HG03196 (cell line): Measurements from ENCODE around the gene CKLF.
"Not testable (repeated sequence)": the region's sequence is repeated elsewhere in the genome, so short reads cannot be mapped to it uniquely, and the experiment has no call there.

Experiments used
- ATAC-seq: cut with Tn5 transposase; IDR thresholded peaks from one replicate; pipeline ENCODE4 v1.9.1; 2021; ENCODE audit not compliant: unreplicated experiment

The CKLF gene

GRCh38 chr16:66552286-66553177, at the start of gene CKLF:
Gene CKLF, plus strand, starts transcription at chr16:66552576. Its CDS starts 140 bp downstream, at chr16:66552716.
- no peak for ATAC-seq

DNA sequence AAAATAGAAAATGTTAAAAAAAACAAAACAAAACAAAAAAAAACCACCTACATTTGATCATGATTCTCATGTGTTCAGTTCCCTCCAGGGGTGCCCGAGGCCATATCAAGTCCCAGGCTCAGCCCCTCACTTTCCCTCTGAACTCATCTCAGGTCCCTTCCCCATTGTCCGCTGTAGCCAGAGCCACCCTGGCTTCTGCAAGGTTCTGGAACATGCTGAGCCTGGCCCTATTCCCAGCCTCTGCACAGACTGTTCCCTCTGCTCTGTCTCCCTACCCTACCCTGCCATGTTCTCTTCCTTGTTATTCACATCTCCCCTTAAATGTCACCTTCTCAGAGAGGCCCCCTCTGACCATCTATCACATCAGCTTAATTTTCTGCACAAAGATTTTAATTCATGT, 49.3 kb upstream of the CKLF start:
- ATAC-seq, result no peak

GRCh38 chr16:66503612-66504011, 48.8 kb upstream of the CKLF start:
- ATAC-seq, result no peak

- ATAC-seq, result no peak
These were observed 44.6 kb upstream of the CKLF start for GRCh38 chr16:66507731-66508239.

DNA sequence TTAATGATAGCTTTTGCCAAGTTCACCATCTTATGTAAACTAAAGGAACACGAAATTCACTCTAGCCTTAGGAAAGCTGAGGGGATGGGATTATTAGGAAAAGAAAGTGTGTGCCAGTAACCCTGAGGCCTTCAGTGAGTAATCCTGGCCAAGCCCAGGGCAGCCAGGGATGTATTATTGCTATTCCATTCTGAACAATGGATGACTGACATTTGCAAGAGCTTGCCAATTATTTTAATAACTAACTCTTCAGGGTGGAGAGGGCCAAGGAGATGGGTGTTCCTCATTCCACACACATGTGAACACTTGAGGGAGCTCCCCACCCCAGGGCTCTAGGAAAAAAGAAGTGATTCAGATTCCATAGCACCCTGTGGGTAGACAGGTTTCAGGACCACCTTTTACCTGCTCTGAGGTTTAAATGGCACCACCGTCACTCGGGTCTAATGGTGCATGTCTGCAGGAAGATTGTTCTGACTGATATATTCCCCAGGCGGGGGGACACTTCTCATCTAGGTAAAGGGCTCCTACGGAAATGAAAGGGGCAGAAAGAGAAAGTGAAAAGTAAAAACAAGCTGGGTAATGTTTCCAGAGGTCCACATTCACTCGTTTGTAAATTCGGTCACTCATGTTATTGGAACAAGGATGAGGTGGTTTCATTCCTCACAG, 44.0 kb upstream of the CKLF start:
- no peak for ATAC-seq

GRCh38 chr16:66508914-66509496, 43.4 kb upstream of the CKLF start:
- no peak for ATAC-seq

DNA sequence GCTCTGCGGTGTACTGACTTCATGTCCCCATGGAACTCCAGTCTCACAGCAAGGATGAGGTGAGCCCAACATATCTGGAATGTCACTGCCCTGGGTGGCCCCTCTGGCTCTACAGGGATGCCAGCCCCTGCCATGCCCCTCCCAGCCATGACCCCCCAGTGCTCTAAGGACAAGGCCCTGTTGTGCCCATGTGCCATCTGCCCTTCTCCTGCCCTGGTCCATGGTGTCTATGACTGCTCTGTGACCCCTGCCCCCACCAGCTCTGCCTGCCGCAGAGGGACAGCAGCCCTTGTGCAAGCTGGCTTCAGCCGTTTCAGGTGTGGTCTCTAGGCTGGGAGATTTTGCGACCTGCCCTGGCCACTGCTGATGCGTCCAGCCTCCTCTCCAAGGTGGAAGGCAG, 42.8 kb upstream of the CKLF start:
- no peak for ATAC-seq

DNA sequence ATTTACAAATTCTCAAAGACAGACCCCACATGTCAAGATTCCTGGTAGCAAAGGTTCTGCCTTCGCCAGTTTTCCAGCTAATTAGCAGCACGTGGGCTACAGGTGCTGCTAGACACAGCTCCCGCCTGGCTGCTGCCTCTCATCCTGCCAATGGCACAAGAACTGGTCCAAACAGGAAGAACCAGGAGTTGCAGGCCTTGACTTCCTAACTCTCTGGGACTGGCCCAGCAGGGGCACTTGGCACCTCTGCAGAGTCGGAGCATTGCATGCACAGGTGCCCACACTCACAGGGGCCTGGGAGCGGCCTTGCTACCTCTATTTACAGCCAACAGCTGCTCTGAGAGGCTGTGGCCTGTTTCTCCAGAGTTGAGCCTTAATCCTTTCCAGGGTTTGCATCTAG, 42.1 kb upstream of the CKLF start:
- no peak for ATAC-seq

DNA sequence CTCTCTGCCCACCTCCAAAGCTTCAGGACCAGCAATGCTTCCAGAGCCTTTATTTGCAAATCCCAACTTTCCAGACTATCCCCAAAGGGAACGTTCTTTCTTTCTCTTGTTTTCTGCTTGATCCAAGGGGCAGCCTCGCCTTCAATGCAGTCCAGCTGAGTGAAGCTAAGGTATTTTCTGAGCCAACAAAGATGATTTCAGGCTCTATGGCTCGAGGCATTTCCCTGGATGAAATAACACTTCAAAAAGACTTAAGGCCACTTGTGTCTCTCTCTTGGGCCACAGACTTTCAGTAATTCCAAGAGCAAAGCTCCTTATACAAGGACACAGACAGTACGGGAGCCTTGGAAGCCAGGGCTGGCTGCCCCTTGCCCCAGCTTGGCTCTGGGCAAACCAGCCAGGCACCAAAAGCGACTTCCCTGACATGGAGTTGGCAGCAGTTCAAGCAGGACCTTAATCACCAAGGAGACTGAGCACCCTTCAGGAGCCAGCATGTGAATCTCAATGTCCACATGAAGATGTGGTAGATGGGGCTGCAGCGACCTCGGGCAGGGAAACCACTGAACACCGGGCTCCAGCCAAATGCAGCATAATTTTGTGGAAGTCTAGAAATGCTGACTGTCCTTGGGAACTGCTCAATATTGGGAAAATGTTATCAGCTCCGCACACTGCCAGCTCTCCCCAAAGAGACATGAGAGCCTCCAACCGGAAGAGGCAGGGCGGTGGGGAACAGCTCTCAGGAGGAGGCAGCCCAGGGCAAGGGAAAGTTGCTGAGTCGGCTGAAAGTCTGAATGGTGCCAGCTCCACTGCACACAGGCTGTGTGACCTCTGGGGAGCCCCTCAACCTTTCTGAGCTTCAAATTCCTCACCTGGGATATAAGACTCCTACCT, 41.4 kb upstream of the CKLF start:
- ATAC-seq, result no peak

- ATAC-seq, result no peak
These were observed 40.6 kb upstream of the CKLF start for GRCh38 chr16:66511602-66512271.

DNA sequence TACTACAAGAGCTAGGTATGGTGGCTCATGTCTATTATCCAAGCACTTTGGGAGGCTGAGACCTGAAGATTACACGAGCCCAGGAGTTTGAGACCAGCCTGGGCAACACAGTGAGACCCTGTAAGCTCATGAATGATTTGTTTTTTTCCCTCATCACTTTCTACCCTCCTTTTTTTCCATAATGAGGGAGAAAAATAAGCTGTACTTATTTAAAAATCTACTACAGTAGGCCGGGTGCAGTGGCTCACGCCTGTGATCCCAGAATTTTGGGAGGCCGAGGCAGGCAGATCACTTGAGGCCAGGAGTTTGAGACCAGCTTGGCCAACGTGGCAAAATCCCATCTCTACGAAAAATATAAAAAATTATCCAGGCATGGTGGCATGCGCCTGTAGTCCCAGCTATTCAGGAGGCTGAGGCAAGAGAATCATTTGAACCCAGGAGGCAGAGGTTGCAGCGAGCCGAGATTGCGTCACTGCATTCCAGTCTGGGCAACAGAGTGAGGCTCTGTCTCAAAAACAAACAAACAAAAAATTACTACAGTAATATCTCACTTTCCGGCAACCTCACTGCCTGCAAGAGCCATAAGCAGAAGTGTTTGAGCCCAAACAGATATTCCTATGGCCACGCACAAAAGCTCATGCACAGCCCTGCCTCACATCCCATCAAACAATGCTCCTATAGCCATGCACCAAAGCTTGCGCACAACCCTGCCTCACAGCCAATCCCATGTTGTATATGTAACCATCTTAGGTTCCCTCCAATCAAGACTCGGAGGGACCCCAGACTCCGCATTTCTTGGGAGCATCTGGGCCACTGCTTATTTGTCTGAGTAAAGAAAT, 39.9 kb upstream of the CKLF start:
- ATAC-seq, result no peak

DNA sequence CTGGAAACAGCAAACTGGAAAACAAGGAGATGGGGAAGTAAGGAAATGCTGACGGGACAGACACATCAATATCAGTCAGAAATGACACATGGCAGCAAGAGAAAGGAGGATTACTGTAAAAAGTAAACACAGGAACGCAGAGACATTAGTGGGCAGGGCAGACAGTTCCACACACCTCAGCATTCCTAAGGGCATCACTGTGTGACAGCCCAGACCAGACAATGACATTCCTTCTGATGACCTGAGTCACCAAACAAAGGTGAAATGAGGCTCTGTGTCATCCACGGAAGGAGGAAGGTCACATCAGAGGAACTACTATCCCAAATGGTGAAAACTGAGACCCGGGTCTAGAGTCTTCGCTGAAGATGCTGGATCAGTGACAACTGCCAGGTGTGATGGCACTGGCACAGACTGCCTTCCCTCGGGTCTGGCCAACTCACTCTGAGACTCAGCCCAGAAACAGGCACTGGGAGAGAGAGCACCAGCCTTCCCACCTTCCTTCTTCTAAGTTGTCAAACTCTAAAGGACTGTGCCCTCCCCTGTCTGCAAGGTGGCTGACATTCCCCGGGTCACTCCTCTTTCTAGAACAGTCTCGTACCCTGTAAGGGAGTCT, 39.2 kb upstream of the CKLF start:
- no peak for ATAC-seq

DNA sequence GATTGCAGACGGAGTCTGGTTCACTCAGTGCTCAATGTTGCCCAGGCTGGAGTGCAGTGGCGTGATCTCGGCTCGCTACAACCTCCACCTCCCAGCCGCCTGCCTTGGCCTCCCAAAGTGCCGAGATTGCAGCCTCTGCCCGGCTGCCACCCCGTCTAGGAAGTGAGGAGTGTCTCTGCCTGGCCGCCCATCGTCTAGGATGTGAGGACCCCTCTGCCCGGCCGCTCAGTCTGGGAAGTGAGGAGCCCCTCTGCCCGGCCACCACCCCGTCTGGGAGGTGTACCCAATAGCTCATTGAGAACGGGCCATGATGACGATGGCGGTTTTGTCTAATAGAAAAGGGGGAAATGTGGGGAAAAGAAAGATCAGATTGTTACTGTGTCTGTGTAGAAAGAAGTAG, 38.0 kb upstream of the CKLF start:
- not testable (repeated sequence) for ATAC-seq

DNA sequence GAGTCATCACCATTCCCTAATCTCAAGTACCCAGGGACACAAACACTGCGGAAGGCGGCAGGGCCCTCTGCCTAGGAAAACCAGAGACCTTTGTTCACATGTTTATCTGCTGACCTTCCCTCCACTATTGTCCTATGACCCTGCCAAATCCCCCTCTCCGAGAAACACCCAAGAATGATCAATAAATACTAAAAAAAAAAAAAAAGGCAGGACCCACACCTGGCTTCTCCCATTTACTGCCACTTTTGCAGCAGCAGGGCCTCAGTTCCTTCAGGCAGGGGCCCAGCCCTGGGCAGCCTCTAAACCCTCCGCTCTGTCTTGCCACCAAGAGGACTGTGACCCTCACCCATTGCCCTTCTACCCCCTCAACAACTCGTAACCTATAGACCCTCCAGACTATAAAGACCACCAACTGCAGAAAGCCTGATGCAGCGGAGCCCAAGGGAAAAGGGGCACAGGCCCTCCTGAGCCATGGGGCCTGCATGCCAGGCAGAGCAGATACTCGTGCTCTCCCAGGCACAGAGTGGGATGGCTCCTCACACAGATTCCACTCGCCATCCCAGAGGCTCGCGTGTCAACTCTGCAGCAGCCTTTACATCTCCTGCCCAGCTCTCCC, 37.3 kb upstream of the CKLF start:
- not testable (repeated sequence) for ATAC-seq

- no peak for ATAC-seq
These were observed 36.5 kb upstream of the CKLF start for GRCh38 chr16:66515596-66516508.

- ATAC-seq, result no peak
These were observed 35.9 kb upstream of the CKLF start for GRCh38 chr16:66516509-66516807.

GRCh38 chr16:66516808-66517585, 35.4 kb upstream of the CKLF start:
- peak; percentile 98 for ATAC-seq
